ENCODE measurements around the gene LRIG2. TPM values are rescaled to one million over a fixed set of nuclear protein-coding genes. Genes with fewer than 3 reads are reported as not detected.

LRIG2 gene
- polyA plus RNA-seq, 3 donors: 0.93 to 12.7 (median 0.96) TPM

DNA sequence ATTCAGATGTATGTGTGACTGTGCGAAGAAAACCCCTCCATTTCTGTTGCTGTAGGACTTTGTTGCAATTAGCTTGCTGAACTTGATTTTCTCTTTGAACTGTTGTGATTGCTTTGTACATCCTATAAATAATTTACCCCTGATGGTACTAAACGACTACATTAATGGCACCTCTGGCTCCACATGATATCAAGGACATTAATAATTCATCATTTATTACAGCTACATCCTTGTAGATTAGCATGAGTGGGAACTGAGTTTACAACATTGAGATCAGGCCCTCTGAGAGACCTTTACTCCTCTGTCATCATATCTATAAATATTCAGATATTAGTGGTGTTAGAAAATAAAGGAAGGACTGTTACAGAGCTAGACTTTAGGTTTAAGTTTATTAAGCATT lies 13.5 kb downstream of the LRIG2 start:
- Histone ChIP-seq H3K36me3 (replicated peaks in 1 of 2; ENCODE audit: control insufficient read depth in 1 of 2, insufficient read depth in 2 of 2, low read length in 2 of 2) (peaks cover 10 to 35% of the 10 kb centered on the region in 2 donors), H3K4me1 (ENCODE audit: control insufficient read depth in 1 of 2, insufficient read depth in 2 of 2, low read length in 2 of 2) (no peaks in the 10 kb centered on the region), H4K20me1 (ENCODE audit: insufficient read depth, low read length) (peaks cover 88% of the 10 kb centered on the region), H3K4me3 (replicated peaks in 1 of 3; ENCODE audit: low read depth in 2 of 3, low read length in 3 of 3) (no peak overlapping the region), H3K27ac (ENCODE audit: low read depth in 1 of 2, low read length in 2 of 2) (no peak overlapping the region), H3K4me2 (replicated peaks; ENCODE audit: extremely low read depth, low read length, poor library complexity, severe bottlenecking) (no peak overlapping the region), H2AFZ (ENCODE audit: insufficient read depth, low read depth, low read length, poor library complexity, severe bottlenecking) (no peak overlapping the region), H3K79me2 (ENCODE audit: insufficient read depth, low read length) (peaks cover 86% of the 10 kb centered on the region), H3K27me3 (ENCODE audit: control insufficient read depth in 2 of 2, insufficient read depth in 2 of 2, low read length in 2 of 2) (no peaks in the 10 kb centered on the region), H3K9me3 (replicated peaks in 1 of 2; ENCODE audit: control insufficient read depth in 1 of 2, insufficient read depth in 1 of 2, low read length in 2 of 2) (no peaks in the 10 kb centered on the region), H3K9ac (ENCODE audit: insufficient read depth, low read length, poor library complexity, severe bottlenecking) (no peak overlapping the region)
- no peak overlapping the region for H3K27ac Mint-ChIP-seq
- TF ChIP-seq, protein P1, sequence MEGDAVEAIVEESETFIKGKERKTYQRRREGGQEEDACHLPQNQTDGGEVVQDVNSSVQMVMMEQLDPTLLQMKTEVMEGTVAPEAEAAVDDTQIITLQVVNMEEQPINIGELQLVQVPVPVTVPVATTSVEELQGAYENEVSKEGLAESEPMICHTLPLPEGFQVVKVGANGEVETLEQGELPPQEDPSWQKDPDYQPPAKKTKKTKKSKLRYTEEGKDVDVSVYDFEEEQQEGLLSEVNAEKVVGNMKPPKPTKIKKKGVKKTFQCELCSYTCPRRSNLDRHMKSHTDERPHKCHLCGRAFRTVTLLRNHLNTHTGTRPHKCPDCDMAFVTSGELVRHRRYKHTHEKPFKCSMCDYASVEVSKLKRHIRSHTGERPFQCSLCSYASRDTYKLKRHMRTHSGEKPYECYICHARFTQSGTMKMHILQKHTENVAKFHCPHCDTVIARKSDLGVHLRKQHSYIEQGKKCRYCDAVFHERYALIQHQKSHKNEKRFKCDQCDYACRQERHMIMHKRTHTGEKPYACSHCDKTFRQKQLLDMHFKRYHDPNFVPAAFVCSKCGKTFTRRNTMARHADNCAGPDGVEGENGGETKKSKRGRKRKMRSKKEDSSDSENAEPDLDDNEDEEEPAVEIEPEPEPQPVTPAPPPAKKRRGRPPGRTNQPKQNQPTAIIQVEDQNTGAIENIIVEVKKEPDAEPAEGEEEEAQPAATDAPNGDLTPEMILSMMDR (IDR thresholded peaks at IDR 0.05): no peak
- peaks cover 0 to 3% (median 0%) of the 10 kb centered on the region in 7 donors for H3K9me3 Mint-ChIP-seq
- H3K4me3 Mint-ChIP-seq: no peak overlapping the region
- DNase-seq: no peak
- H3K36me3 Mint-ChIP-seq: peaks cover 24 to 41% of the 10 kb centered on the region in 2 donors
- no peaks in the 10 kb centered on the region for H3K4me1 Mint-ChIP-seq
- intact Hi-C loops (cut with micrococcal nuclease): no loop called here
- no peaks in the 10 kb centered on the region for H3K27me3 Mint-ChIP-seq (ENCODE audit: low read depth in 3 of 3)
- no CpG with 5 or more reads among the region's 2 CpGs for WGBS (ENCODE audit: insufficient coverage)

DNA sequence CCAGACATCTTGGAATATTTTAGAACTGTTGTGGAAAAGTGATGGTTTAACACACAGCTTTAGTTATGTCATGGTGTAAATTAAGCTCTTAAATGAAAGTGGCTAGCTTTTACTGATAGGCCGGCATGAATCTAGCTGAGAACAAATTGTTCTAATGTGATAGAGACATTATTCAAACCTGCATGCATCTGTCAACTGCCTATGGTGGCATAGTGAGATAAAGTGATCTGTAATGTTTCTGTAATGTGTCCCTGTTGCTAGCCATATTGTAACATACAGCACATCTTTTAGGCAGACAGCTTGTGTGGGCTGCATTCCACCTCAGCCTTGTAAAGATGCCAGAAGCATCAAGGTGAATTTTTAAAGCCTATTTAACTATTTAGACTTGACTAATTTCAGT lies 16.0 kb downstream of the LRIG2 start:
- Mint-ChIP-seq H3K27me3 (ENCODE audit: low read depth in 3 of 3) (no peaks in the 10 kb centered on the region), H3K9me3 (no peaks in the 10 kb centered on the region), H3K27ac (no peak overlapping the region), H3K4me3 (no peak overlapping the region), H3K4me1 (no peaks in the 10 kb centered on the region), H3K36me3 (peaks cover 36 to 43% of the 10 kb centered on the region in 2 donors)
- intact Hi-C loops (cut with micrococcal nuclease): no loop called here
- TF ChIP-seq, protein P1 (IDR thresholded peaks at IDR 0.05): no peak
- Histone ChIP-seq H3K79me2 (ENCODE audit: insufficient read depth, low read length) (peaks cover 65% of the 10 kb centered on the region), H2AFZ (ENCODE audit: insufficient read depth, low read depth, low read length, poor library complexity, severe bottlenecking) (no peak overlapping the region), H3K4me3 (replicated peaks in 1 of 3; ENCODE audit: low read depth in 2 of 3, low read length in 3 of 3) (no peak overlapping the region), H3K27ac (ENCODE audit: low read depth in 1 of 2, low read length in 2 of 2) (no peak overlapping the region), H3K9me3 (replicated peaks in 1 of 2; ENCODE audit: control insufficient read depth in 1 of 2, insufficient read depth in 1 of 2, low read length in 2 of 2) (no peaks in the 10 kb centered on the region), H3K36me3 (replicated peaks in 1 of 2; ENCODE audit: control insufficient read depth in 1 of 2, insufficient read depth in 2 of 2, low read length in 2 of 2) (peaks cover 22 to 55% of the 10 kb centered on the region in 2 donors), H4K20me1 (ENCODE audit: insufficient read depth, low read length) (peaks cover 67% of the 10 kb centered on the region), H3K4me1 (ENCODE audit: control insufficient read depth in 1 of 2, insufficient read depth in 2 of 2, low read length in 2 of 2) (no peaks in the 10 kb centered on the region), H3K4me2 (replicated peaks; ENCODE audit: extremely low read depth, low read length, poor library complexity, severe bottlenecking) (no peak overlapping the region), H3K27me3 (ENCODE audit: control insufficient read depth in 2 of 2, insufficient read depth in 2 of 2, low read length in 2 of 2) (no peaks in the 10 kb centered on the region), H3K9ac (ENCODE audit: insufficient read depth, low read length, poor library complexity, severe bottlenecking) (no peak overlapping the region)
- DNase-seq: no peak
- no CpG with 5 or more reads among the region's 1 CpG for WGBS (ENCODE audit: insufficient coverage)

All from CD14-positive monocyte (primary cell).